ENCODE measurements around the gene CNTNAP2.
"Not testable (repeated sequence)": the region's sequence is repeated elsewhere in the genome, so short reads cannot be mapped to it uniquely, and the experiment has no call there.

Gene CNTNAP2

GRCh38 chr7:147103224-147103623 lies 986.6 kb downstream of the CNTNAP2 start:
- Histone ChIP-seq H3K27ac (no peak overlapping the region), H3K36me3 (ENCODE audit: insufficient read depth, low read length) (no peaks in the 10 kb centered on the region), H3K9me3 (ENCODE audit: low read depth, low read length) (no peaks in the 10 kb centered on the region), H3K9ac (ENCODE audit: insufficient read length) (no peak overlapping the region), H3K4me3 (no peak overlapping the region)
- TF ChIP-seq EZH2 (IDR thresholded peaks at IDR 0.05) (no peak), POLR2AphosphoS5 (IDR thresholded peaks at IDR 0.05; ENCODE audit: borderline replicate concordance, low read depth, low read length) (no peak), FOXP2 (optimal IDR thresholded peaks at IDR 0.05; ENCODE audit: control extremely low read depth, extremely low read length, insufficient read depth) (no peak)
- no peak for DNase-seq (ENCODE audit: low read depth, low spot score)

GRCh38 chr7:147106746-147107145 lies 990.1 kb downstream of the CNTNAP2 start:
- no peak overlapping the region for H3K9ac ChIP-seq (ENCODE audit: insufficient read length)
- no peaks in the 10 kb centered on the region for H3K9me3 ChIP-seq (ENCODE audit: low read depth, low read length)
- no peak for DNase-seq (ENCODE audit: low read depth, low spot score)
- TF ChIP-seq POLR2AphosphoS5 (IDR thresholded peaks at IDR 0.05; ENCODE audit: borderline replicate concordance, low read depth, low read length), result no peak
- TF ChIP-seq EZH2 (IDR thresholded peaks at IDR 0.05), result no peak
- TF ChIP-seq FOXP2 (optimal IDR thresholded peaks at IDR 0.05; ENCODE audit: control extremely low read depth, extremely low read length, insufficient read depth), result no peak
- H3K4me3 ChIP-seq, result no peak overlapping the region
- H3K27ac ChIP-seq, result no peak overlapping the region
- no peaks in the 10 kb centered on the region for H3K36me3 ChIP-seq (ENCODE audit: insufficient read depth, low read length)

DNA sequence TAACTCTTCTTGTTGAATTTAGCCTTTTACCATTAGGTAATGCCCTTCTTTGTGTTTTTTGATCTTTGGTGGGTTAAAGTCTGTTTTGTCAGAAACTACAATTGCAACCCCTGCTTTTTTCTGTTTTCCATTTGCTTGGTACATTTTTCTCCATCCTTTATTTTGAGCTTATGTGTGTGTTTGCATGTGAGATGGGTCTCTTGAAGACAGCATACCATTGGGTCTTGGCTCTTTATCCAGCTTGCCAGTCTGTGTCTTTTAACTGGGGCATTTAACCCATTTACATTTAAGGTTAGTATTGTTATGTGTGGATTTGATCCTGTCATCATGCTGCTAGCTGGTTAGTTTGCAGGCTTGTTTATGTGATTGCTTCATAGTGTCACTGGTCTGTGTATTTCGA lies 997.9 kb downstream of the CNTNAP2 start:
- H3K4me3 ChIP-seq; DNase-seq (ENCODE audit: low read depth, low spot score); H3K36me3 ChIP-seq (ENCODE audit: insufficient read depth, low read length); H3K27ac ChIP-seq; H3K9me3 ChIP-seq (ENCODE audit: low read depth, low read length); H3K9ac ChIP-seq (ENCODE audit: insufficient read length): not testable (repeated sequence)

DNA sequence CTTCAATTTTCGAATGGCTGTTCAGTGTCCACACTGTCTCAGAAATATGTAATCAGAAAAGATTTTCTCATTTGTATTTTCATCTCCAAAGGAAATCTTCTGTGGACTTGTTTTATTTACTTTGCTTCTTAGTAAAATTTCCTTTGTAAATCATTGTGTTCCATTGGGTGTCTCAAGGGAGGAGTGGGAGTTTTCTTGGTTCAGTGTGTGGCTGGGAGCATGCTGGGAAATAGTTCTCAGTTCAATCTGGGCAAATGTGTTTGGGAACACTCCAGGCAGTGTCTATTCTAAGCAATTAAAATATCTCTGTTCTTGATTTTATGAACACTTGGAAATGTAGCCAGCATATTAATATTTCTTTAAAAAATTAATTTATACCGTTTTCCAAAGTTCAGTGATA lies 1019.8 kb downstream of the CNTNAP2 start:
- Histone ChIP-seq H3K36me3 (ENCODE audit: insufficient read depth, low read length) (no peaks in the 10 kb centered on the region), H3K27ac (no peak overlapping the region), H3K9me3 (ENCODE audit: low read depth, low read length) (no peaks in the 10 kb centered on the region), H3K4me3 (no peak overlapping the region), H3K9ac (ENCODE audit: insufficient read length) (no peak overlapping the region)
- no peak for TF ChIP-seq POLR2AphosphoS5 (IDR thresholded peaks at IDR 0.05; ENCODE audit: borderline replicate concordance, low read depth, low read length)
- no peak for TF ChIP-seq EZH2 (IDR thresholded peaks at IDR 0.05)
- no peak for TF ChIP-seq FOXP2 (optimal IDR thresholded peaks at IDR 0.05; ENCODE audit: control extremely low read depth, extremely low read length, insufficient read depth)
- no peak for DNase-seq (ENCODE audit: low read depth, low spot score)

DNA sequence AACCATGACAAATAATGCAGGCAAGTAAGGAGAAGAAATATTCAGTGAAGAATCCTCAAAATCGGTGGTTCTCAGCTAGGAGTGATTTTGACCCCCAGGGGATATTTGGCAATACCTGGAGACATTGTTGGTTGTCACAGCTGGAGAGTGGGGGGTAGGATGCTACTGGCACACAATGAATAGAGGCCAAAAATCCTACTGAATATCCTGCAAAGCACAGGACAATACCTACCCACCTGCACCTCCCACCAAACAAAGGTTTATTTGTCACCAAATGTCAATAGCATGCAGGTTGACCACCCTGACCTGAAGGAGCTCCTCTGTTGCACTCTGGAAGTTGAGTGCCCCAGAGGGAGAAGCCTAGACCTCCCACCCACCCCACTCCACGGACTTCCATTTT lies 1028.6 kb downstream of the CNTNAP2 start:
- H3K36me3 ChIP-seq (ENCODE audit: insufficient read depth, low read length), result no peaks in the 10 kb centered on the region
- no peak overlapping the region for H3K4me3 ChIP-seq
- no peaks in the 10 kb centered on the region for H3K9me3 ChIP-seq (ENCODE audit: low read depth, low read length)
- H3K9ac ChIP-seq (ENCODE audit: insufficient read length), result no peak overlapping the region
- no peak for TF ChIP-seq POLR2AphosphoS5 (IDR thresholded peaks at IDR 0.05; ENCODE audit: borderline replicate concordance, low read depth, low read length)
- TF ChIP-seq FOXP2 (optimal IDR thresholded peaks at IDR 0.05; ENCODE audit: control extremely low read depth, extremely low read length, insufficient read depth), result no peak
- no peak for TF ChIP-seq EZH2 (IDR thresholded peaks at IDR 0.05)
- H3K27ac ChIP-seq, result no peak overlapping the region
- no peak for DNase-seq (ENCODE audit: low read depth, low spot score)

DNA sequence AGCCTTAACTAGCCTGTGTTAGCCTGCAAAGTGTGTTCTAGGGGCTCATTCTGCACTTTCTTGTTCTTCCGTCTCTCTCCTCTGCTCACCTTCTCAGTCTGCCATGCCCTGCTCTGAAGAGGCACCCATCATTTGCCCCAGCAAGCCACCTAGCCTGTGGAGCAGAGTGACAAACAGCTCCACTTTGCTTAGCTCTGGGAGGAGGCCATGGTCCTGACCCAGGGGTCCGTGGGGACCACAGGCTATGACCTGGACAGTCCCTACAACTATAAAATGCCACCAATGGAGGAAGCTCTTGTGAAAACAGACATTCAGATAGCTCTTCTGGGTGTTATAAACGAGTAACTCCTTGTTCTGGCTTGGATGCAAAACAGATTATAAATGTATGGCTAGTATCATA lies 1029.6 kb downstream of the CNTNAP2 start:
- H3K27ac ChIP-seq, result no peak overlapping the region
- no peak for TF ChIP-seq EZH2 (IDR thresholded peaks at IDR 0.05)
- no peak for TF ChIP-seq POLR2AphosphoS5 (IDR thresholded peaks at IDR 0.05; ENCODE audit: borderline replicate concordance, low read depth, low read length)
- no peak for TF ChIP-seq FOXP2 (optimal IDR thresholded peaks at IDR 0.05; ENCODE audit: control extremely low read depth, extremely low read length, insufficient read depth)
- H3K9ac ChIP-seq (ENCODE audit: insufficient read length), result no peak overlapping the region
- no peak for DNase-seq (ENCODE audit: low read depth, low spot score)
- no peak overlapping the region for H3K4me3 ChIP-seq
- H3K9me3 ChIP-seq (ENCODE audit: low read depth, low read length), result no peaks in the 10 kb centered on the region
- no peaks in the 10 kb centered on the region for H3K36me3 ChIP-seq (ENCODE audit: insufficient read depth, low read length)

- H3K9me3 ChIP-seq (ENCODE audit: low read depth, low read length), result no peaks in the 10 kb centered on the region
- no peak overlapping the region for H3K9ac ChIP-seq (ENCODE audit: insufficient read length)
- H3K4me3 ChIP-seq, result no peak overlapping the region
- H3K27ac ChIP-seq, result no peak overlapping the region
- H3K36me3 ChIP-seq (ENCODE audit: insufficient read depth, low read length), result no peaks in the 10 kb centered on the region
- TF ChIP-seq FOXP2 (optimal IDR thresholded peaks at IDR 0.05; ENCODE audit: control extremely low read depth, extremely low read length, insufficient read depth) (no peak), POLR2AphosphoS5 (IDR thresholded peaks at IDR 0.05; ENCODE audit: borderline replicate concordance, low read depth, low read length) (no peak), EZH2 (IDR thresholded peaks at IDR 0.05) (no peak)
- no peak for DNase-seq (ENCODE audit: low read depth, low spot score)
Observed at GRCh38 chr7:147151661-147152060, 1035.1 kb downstream of the CNTNAP2 start.

DNA sequence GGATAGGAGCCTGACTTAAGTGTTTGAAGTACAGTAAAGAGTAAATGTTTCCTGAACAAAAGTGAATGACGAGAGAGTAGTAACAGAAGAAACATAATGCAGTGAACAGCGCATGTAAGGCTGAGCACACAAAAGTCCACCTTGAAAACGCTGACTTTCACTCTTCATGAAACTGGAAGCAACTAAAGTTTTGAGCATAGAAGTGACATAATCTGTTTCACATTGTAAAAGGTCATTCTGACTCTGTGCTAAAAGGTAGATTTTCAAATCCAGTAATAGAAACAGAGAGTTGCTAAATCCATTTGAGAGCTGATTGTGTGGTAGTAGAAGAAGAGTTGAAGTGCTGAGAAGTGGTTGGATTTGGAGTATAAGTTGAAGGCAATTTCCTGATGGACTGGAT lies 1037.0 kb downstream of the CNTNAP2 start:
- Histone ChIP-seq H3K27ac (no peak overlapping the region), H3K4me3 (no peak overlapping the region), H3K9ac (ENCODE audit: insufficient read length) (no peak overlapping the region), H3K9me3 (ENCODE audit: low read depth, low read length) (no peaks in the 10 kb centered on the region), H3K36me3 (ENCODE audit: insufficient read depth, low read length) (no peaks in the 10 kb centered on the region)
- no peak for DNase-seq (ENCODE audit: low read depth, low spot score)
- no peak for TF ChIP-seq EZH2 (IDR thresholded peaks at IDR 0.05)
- no peak for TF ChIP-seq POLR2AphosphoS5 (IDR thresholded peaks at IDR 0.05; ENCODE audit: borderline replicate concordance, low read depth, low read length)
- TF ChIP-seq FOXP2 (optimal IDR thresholded peaks at IDR 0.05; ENCODE audit: control extremely low read depth, extremely low read length, insufficient read depth), result no peak

- no peaks in the 10 kb centered on the region for H3K36me3 ChIP-seq (ENCODE audit: insufficient read depth, low read length)
- TF ChIP-seq EZH2 (IDR thresholded peaks at IDR 0.05), result no peak
- no peak for TF ChIP-seq POLR2AphosphoS5 (IDR thresholded peaks at IDR 0.05; ENCODE audit: borderline replicate concordance, low read depth, low read length)
- no peak for TF ChIP-seq FOXP2 (optimal IDR thresholded peaks at IDR 0.05; ENCODE audit: control extremely low read depth, extremely low read length, insufficient read depth)
- H3K4me3 ChIP-seq, result no peak overlapping the region
- DNase-seq (ENCODE audit: low read depth, low spot score), result peak; percentile 30
- H3K9ac ChIP-seq (ENCODE audit: insufficient read length), result no peak overlapping the region
- H3K27ac ChIP-seq, result no peak overlapping the region
- no peaks in the 10 kb centered on the region for H3K9me3 ChIP-seq (ENCODE audit: low read depth, low read length)
Observed at GRCh38 chr7:147161405-147161804, 1044.8 kb downstream of the CNTNAP2 start.
